Peyer's patch (tissue), 4 donors: ENCODE data around the gene PARL.

ENCODE experiments used
- POLR2A ChIP-seq, 2 donors: fragments of 450-650 bp; IDR thresholded peaks; one replicate each; pipeline ENCODE4 v1.5.1; 2017; ENCODE audit warnings: antibody characterized with exemption in 2 of 2, mild to moderate bottlenecking in 2 of 2, moderate library complexity in 2 of 2
- TF ChIP-seq, protein P1 (sequence below), 6 experiments: fragments of 450-650 bp in 4 of 6; fragments of 200-600 bp in 2 of 6; sonication (generic) in 1 of 6; IDR thresholded peaks; one replicate each; pipeline ENCODE4 v1.5.1; 2017 to 2019; ENCODE audit warnings: antibody characterized with exemption in 6 of 6, mild to moderate bottlenecking in 3 of 6, moderate library complexity in 1 of 6

DNA sequence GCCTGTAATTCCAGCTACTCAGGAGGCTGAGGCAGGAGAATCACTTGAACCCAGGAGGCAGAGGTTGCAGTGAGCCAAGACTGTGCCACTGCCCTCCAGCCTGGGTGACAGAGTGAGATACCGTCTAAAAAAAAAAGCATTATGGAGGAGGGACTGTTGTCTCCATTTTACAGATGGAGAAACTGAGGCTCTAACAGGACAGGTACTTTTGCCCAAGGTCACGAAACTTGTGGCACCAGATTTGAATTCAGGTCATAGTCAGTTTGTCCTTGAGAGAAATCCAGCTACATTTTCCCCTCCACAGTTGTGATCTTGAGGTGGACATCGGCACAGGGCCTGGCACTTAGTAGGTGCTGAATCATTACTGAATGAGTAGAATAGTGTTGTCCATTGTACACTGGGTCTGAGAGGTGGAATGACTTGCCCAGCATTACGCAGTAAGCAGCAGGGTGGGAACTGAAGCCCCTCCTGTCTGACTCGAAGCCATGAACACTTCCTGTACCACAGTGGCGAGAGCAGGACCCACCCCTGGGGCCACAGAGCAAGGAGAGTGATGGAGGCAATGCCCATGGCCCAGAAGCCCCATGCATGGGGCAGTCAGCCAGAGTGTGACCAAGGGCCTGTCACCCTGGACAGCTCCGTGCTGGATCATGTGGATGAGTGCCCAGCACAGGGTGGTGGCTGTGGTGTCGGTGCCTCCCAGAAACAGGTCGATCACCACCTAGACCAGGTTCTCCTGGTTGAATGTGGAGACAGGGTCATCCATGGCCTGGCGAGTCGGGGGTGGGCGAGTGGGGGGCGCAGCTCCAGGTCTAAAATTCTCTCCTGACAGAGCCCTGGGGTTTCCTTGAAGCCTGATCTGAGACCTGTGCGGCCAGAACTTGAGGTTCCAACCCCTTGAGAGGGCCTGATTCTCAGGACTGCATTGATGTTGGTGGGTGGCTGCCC, 20.4 kb upstream of the PARL start:
- TF ChIP-seq, protein P1, sequence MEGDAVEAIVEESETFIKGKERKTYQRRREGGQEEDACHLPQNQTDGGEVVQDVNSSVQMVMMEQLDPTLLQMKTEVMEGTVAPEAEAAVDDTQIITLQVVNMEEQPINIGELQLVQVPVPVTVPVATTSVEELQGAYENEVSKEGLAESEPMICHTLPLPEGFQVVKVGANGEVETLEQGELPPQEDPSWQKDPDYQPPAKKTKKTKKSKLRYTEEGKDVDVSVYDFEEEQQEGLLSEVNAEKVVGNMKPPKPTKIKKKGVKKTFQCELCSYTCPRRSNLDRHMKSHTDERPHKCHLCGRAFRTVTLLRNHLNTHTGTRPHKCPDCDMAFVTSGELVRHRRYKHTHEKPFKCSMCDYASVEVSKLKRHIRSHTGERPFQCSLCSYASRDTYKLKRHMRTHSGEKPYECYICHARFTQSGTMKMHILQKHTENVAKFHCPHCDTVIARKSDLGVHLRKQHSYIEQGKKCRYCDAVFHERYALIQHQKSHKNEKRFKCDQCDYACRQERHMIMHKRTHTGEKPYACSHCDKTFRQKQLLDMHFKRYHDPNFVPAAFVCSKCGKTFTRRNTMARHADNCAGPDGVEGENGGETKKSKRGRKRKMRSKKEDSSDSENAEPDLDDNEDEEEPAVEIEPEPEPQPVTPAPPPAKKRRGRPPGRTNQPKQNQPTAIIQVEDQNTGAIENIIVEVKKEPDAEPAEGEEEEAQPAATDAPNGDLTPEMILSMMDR (IDR thresholded peaks at IDR 0.05) = no peak
- no peak for TF ChIP-seq POLR2A (IDR thresholded peaks at IDR 0.05)
